H9 (cell line): Measurements from ENCODE around the gene SCNN1G. TPM values are rescaled to one million over a fixed set of nuclear protein-coding genes. Genes with fewer than 3 reads are reported as not detected.

Experiments
- DNase-seq: peaks from one replicate; pipeline ENCODE4 v3.0.0-alpha.2; 2017
- H2AFZ ChIP-seq: one replicate; pipeline ENCODE4 v1.6.1; 2013; ENCODE audit warnings: mild to moderate bottlenecking, low read length, control low read depth, moderate library complexity
- H2AK5ac ChIP-seq: 2 replicates; pipeline ENCODE4 v1.6.1; 2013; ENCODE audit warnings: low read length, control low read depth, mixed read lengths; ENCODE audit not compliant: insufficient read length
- H2BK120ac ChIP-seq: one replicate; pipeline ENCODE4 v1.6.1; 2013; ENCODE audit warnings: low read depth, mild to moderate bottlenecking, low read length, control low read depth, inconsistent platforms; ENCODE audit not compliant: poor library complexity, severe bottlenecking
- H2BK12ac ChIP-seq: 2 replicates; pipeline ENCODE4 v1.6.1; 2013; ENCODE audit warnings: low read length, control low read depth, mixed read lengths, low read depth; ENCODE audit not compliant: insufficient read length
- H2BK15ac ChIP-seq: 2 replicates; pipeline ENCODE4 v1.6.1; 2013; ENCODE audit warnings: low read depth, low read length, control low read depth
- H2BK20ac ChIP-seq: one replicate; pipeline ENCODE4 v1.6.1; 2013; ENCODE audit warnings: low read depth, mild to moderate bottlenecking, low read length, control low read depth, inconsistent platforms; ENCODE audit not compliant: poor library complexity, severe bottlenecking
- H2BK5ac ChIP-seq: 2 replicates; pipeline ENCODE4 v1.6.1; 2013; ENCODE audit warnings: low read length, control low read depth, mixed read lengths; ENCODE audit not compliant: insufficient read length
- H3K14ac ChIP-seq: 2 replicates; pipeline ENCODE4 v1.6.1; 2013; ENCODE audit warnings: low read length, control low read depth; ENCODE audit not compliant: insufficient read depth
- H3K18ac ChIP-seq: 2 replicates; pipeline ENCODE4 v1.6.1; 2013; ENCODE audit warnings: low read depth, mild to moderate bottlenecking, mixed read lengths, low read length, control low read depth; ENCODE audit not compliant: insufficient read length
- H3K23ac ChIP-seq: 2 replicates; pipeline ENCODE4 v1.6.1; 2013; ENCODE audit warnings: low read length, control low read depth, mixed read lengths, low read depth; ENCODE audit not compliant: insufficient read length
- H3K23me2 ChIP-seq: 2 replicates; pipeline ENCODE4 v1.6.1; 2013; ENCODE audit warnings: low read depth, mild to moderate bottlenecking, mixed read lengths, low read length, control low read depth; ENCODE audit not compliant: insufficient read length, poor library complexity, severe bottlenecking
- H3K27ac ChIP-seq: 2 replicates; pipeline ENCODE4 v1.5.1; 2013; ENCODE audit warnings: low read length, control low read depth, mixed read lengths, low read depth; ENCODE audit not compliant: insufficient read length
- H3K27me3 ChIP-seq: 2 replicates; pipeline ENCODE4 v1.6.1; 2013; ENCODE audit warnings: low read length, control low read depth, inconsistent platforms; ENCODE audit not compliant: insufficient read depth
- H3K4ac ChIP-seq: 2 replicates; pipeline ENCODE4 v1.6.1; 2013; ENCODE audit warnings: low read depth, mild to moderate bottlenecking, control low read depth, inconsistent platforms, low read length, moderate library complexity
- H3K4me1 ChIP-seq: 2 replicates; pipeline ENCODE4 v1.6.1; 2013; ENCODE audit warnings: low read length, control low read depth, inconsistent platforms; ENCODE audit not compliant: insufficient read depth
- H3K4me2 ChIP-seq: 2 replicates; pipeline ENCODE4 v1.6.1; 2013; ENCODE audit warnings: low read length, control low read depth, mixed read lengths; ENCODE audit not compliant: insufficient read length, insufficient read depth
- H3K56ac ChIP-seq: 2 replicates; pipeline ENCODE4 v1.6.1; 2013; ENCODE audit warnings: low read depth, mild to moderate bottlenecking, mixed read lengths, low read length, control low read depth; ENCODE audit not compliant: insufficient read length
- H3K79me1 ChIP-seq: 2 replicates; pipeline ENCODE4 v1.6.1; 2013; ENCODE audit warnings: low read depth, mild to moderate bottlenecking, moderate library complexity, low read length, control low read depth, inconsistent platforms; ENCODE audit not compliant: insufficient read depth, poor library complexity, severe bottlenecking
- H3K79me2 ChIP-seq: 2 replicates; pipeline ENCODE4 v1.6.1; 2013; ENCODE audit warnings: low read length, control low read depth, inconsistent platforms; ENCODE audit not compliant: insufficient read depth
- H3K9ac ChIP-seq: 2 replicates; pipeline ENCODE4 v1.6.1; 2013; ENCODE audit warnings: low read length, control low read depth, mixed read lengths; ENCODE audit not compliant: insufficient read length; ENCODE audit errors: extremely low read depth
- H3K9me3 ChIP-seq: one replicate; pipeline ENCODE4 v1.6.1; 2013; ENCODE audit warnings: low read depth, low read length, inconsistent platforms; ENCODE audit not compliant: control insufficient read depth
- H3T11ph ChIP-seq: one replicate; pipeline ENCODE4 v1.6.1; 2013; ENCODE audit warnings: mild to moderate bottlenecking, low read length, control low read depth, inconsistent platforms
- H4K20me1 ChIP-seq: one replicate; pipeline ENCODE4 v1.6.1; 2013; ENCODE audit not compliant: control insufficient read depth, insufficient read length, insufficient read depth
- H4K5ac ChIP-seq: 2 replicates; pipeline ENCODE4 v1.6.1; 2013; ENCODE audit warnings: low read depth, mild to moderate bottlenecking, mixed read lengths, low read length, control low read depth; ENCODE audit not compliant: insufficient read length
- H4K8ac ChIP-seq: replicated peaks from 2 replicates; pipeline ENCODE4 v1.6.1; 2013; ENCODE audit warnings: low read length, control low read depth, mixed read lengths, low read depth; ENCODE audit not compliant: insufficient read length
- H4K91ac ChIP-seq: 2 replicates; pipeline ENCODE4 v1.6.1; 2013; ENCODE audit warnings: low read depth, mild to moderate bottlenecking, moderate library complexity, mixed read lengths, low read length, control low read depth; ENCODE audit not compliant: insufficient read length
- H3K27ac Mint-ChIP-seq, 3 experiments: 2 replicates in 2 of 3; 3 replicates in 1 of 3; pipeline ENCODE4 v1.8.0; 2020 to 2021; ENCODE audit warnings: mixed read lengths in 3 of 3, mild to moderate bottlenecking in 1 of 3, moderate library complexity in 1 of 3
- H3K27me3 Mint-ChIP-seq: 2 replicates; pipeline ENCODE4 v1.8.0; 2021; ENCODE audit warnings: low read depth, mild to moderate bottlenecking, moderate library complexity, mixed read lengths
- H3K36me3 Mint-ChIP-seq, 3 experiments: 2 replicates in 2 of 3; 3 replicates in 1 of 3; pipeline ENCODE4 v1.8.0; 2020 to 2021; ENCODE audit warnings: low read depth in 3 of 3, mixed read lengths in 3 of 3; ENCODE audit not compliant: insufficient read depth in 1 of 3
- H3K4me1 Mint-ChIP-seq, 2 experiments: 2 replicates each; pipeline ENCODE4 v1.8.0; 2020; ENCODE audit warnings: mixed read lengths in 2 of 2
- H3K4me3 Mint-ChIP-seq, 2 experiments: 2 replicates in 1 of 2; 3 replicates in 1 of 2; pipeline ENCODE4 v1.8.0; 2020 to 2021; ENCODE audit warnings: mild to moderate bottlenecking in 2 of 2, mixed read lengths in 2 of 2, moderate library complexity in 1 of 2
- H3K9me3 Mint-ChIP-seq, 2 experiments: 2 replicates in 1 of 2; 3 replicates in 1 of 2; pipeline ENCODE4 v1.8.0; 2020; ENCODE audit warnings: mild to moderate bottlenecking in 2 of 2, mixed read lengths in 2 of 2, moderate library complexity in 1 of 2
- CTCF ChIP-seq: fragments of 200-600 bp; sonication (generic); conservative IDR thresholded peaks from 3 replicates; pipeline ENCODE4 v1.8.0; 2021; ENCODE audit warnings: antibody characterized with exemption, mild to moderate bottlenecking
- WGBS: extraction: QIAGEN DNeasy Blood & Tissue Kit; methylation state at CpG from one replicate; pipeline ENCODE4 v1.1.7; 2013; ENCODE audit warnings: missing lambda C conversion rate, low lambda C conversion rate, mixed read lengths; ENCODE audit not compliant: insufficient read length; ENCODE audit errors: extremely low coverage; 5-methylcytosine and 5-hydroxymethylcytosine counted together
- total RNA-seq: library from RNA; stranded (reverse); gene quantifications from 2 replicates; pipeline ENCODE4 v1.2.1, GENCODE V29; 2021

The SCNN1G gene
- total RNA-seq, 1 experiment from 2014 or later: 0.74 TPM

GRCh38 chr16:23158114-23158513 is 24.4 kb upstream of the SCNN1G start:
- no peak for DNase-seq
- no peak overlapping the region for H3K4me3 Mint-ChIP-seq
- no peak overlapping the region for H3K27ac ChIP-seq
- H2BK15ac ChIP-seq: no peak overlapping the region
- TF ChIP-seq CTCF: no peak
- no peak overlapping the region for H3K18ac ChIP-seq
- no peak overlapping the region for H3K9ac ChIP-seq
- H2AFZ ChIP-seq: no peak overlapping the region
- H4K5ac ChIP-seq: no peak overlapping the region
- H3K4me1 ChIP-seq: no peaks in the 10 kb centered on the region
- no peaks in the 10 kb centered on the region for H3K27me3 ChIP-seq
- H3K27ac Mint-ChIP-seq: no peak overlapping the region
- H3T11ph ChIP-seq: no peak overlapping the region
- H3K4me1 Mint-ChIP-seq: peaks cover 9 to 13% of the 10 kb centered on the region in 2 experiments
- no peaks in the 10 kb centered on the region for H3K9me3 ChIP-seq
- H3K9me3 Mint-ChIP-seq: peaks cover 13 to 14% of the 10 kb centered on the region in 2 experiments
- no peak overlapping the region for H3K23ac ChIP-seq
- no peak overlapping the region for H4K8ac ChIP-seq
- peaks cover 3 to 12% (median 6%) of the 10 kb centered on the region in 3 experiments for H3K36me3 Mint-ChIP-seq
- H4K91ac ChIP-seq: no peak overlapping the region
- H4K20me1 ChIP-seq: no peaks in the 10 kb centered on the region
- no peak overlapping the region for H2BK12ac ChIP-seq
- peaks cover 2% of the 10 kb centered on the region; the same call in 1 of the 2 replicates for H3K27me3 Mint-ChIP-seq
- H3K79me2 ChIP-seq: no peaks in the 10 kb centered on the region
- no peak overlapping the region for H3K4ac ChIP-seq
- H2BK120ac ChIP-seq: no peak overlapping the region
- H3K79me1 ChIP-seq: no peaks in the 10 kb centered on the region
- H2AK5ac ChIP-seq: no peak overlapping the region
- WGBS: no CpG with 5 or more reads among the region's 6 CpGs
- no peaks in the 10 kb centered on the region for H3K23me2 ChIP-seq
- H3K56ac ChIP-seq: no peak overlapping the region
- H3K4me2 ChIP-seq: no peak overlapping the region
- H2BK20ac ChIP-seq: no peak overlapping the region
- no peak overlapping the region for H3K14ac ChIP-seq
- H2BK5ac ChIP-seq: no peak overlapping the region
